LNCaP clone FGC (cell line): Measurements from ENCODE around the gene STK11.
A peak's percentile ranks its signal among the peaks of the same experiment; 100 is the strongest.

Source experiments
- DNase-seq: peaks from one replicate; pipeline ENCODE4 v3.0.0-alpha.2; 2011; ENCODE audit warnings: low read depth
- H3K4me3 ChIP-seq: 2 replicates; pipeline ENCODE4 v1.5.1; 2011; ENCODE audit warnings: mild to moderate bottlenecking, low read depth, low read length, control low read depth
- TF ChIP-seq, protein P1 (sequence below): IDR thresholded peaks from 2 replicates; pipeline ENCODE4 v1.5.1; 2012; ENCODE audit warnings: mild to moderate bottlenecking; ENCODE audit not compliant: control insufficient read depth, insufficient read depth; ENCODE audit errors: extremely low read depth

STK11 gene

DNA sequence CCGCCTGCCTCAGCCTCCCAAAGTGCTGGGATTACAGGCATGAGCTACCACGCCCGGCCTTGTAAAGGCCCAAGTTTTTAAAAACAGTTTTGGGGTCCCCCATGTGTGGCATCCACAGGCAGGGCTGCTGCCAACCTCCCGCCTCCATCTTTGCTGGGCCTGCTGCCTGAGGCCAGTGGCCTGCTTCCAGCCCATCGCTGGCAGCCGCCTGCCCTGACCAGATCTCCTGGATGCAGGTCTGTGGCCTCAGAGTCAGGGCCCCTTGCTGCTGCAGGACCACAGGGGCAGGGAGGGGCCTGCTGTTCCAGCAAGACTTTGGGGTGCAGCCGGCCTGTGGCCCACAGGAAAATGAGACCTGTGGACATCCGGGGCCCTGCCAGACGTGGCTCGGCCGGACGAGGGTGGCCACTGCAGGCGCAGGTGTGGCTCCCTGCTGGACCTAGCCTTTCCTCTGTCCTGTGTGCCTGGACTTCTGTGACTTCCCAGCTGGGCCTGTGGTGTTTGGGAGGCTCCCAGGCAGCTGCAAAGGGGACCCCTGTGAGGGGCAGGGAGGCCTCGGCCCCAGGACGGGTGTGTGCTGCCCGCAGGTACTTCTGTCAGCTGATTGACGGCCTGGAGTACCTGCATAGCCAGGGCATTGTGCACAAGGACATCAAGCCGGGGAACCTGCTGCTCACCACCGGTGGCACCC, 14.4 kb downstream of the STK11 start:
- no peak overlapping the region for H3K4me3 ChIP-seq
- TF ChIP-seq, protein P1, sequence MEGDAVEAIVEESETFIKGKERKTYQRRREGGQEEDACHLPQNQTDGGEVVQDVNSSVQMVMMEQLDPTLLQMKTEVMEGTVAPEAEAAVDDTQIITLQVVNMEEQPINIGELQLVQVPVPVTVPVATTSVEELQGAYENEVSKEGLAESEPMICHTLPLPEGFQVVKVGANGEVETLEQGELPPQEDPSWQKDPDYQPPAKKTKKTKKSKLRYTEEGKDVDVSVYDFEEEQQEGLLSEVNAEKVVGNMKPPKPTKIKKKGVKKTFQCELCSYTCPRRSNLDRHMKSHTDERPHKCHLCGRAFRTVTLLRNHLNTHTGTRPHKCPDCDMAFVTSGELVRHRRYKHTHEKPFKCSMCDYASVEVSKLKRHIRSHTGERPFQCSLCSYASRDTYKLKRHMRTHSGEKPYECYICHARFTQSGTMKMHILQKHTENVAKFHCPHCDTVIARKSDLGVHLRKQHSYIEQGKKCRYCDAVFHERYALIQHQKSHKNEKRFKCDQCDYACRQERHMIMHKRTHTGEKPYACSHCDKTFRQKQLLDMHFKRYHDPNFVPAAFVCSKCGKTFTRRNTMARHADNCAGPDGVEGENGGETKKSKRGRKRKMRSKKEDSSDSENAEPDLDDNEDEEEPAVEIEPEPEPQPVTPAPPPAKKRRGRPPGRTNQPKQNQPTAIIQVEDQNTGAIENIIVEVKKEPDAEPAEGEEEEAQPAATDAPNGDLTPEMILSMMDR: no peak
- no peak for DNase-seq

DNA sequence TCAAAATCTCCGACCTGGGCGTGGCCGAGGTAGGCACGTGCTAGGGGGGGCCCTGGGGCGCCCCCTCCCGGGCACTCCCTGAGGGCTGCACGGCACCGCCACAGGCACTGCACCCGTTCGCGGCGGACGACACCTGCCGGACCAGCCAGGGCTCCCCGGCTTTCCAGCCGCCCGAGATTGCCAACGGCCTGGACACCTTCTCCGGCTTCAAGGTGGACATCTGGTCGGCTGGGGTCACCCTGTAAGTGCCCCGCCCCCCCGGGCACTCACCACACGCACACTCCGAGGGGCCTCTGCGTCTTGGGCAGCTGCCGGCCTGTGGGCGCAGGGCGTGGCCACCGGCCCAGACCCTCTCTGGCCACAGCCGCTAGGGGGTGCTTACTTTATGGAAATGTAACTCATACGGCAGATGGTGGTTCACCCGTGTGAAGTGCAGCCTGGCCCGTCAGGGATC, 14.9 kb downstream of the STK11 start:
- H3K4me3 ChIP-seq: no peak overlapping the region
- DNase-seq: no peak
- TF ChIP-seq, protein P1: no peak; the same call in 1 of the 2 replicates

DNA sequence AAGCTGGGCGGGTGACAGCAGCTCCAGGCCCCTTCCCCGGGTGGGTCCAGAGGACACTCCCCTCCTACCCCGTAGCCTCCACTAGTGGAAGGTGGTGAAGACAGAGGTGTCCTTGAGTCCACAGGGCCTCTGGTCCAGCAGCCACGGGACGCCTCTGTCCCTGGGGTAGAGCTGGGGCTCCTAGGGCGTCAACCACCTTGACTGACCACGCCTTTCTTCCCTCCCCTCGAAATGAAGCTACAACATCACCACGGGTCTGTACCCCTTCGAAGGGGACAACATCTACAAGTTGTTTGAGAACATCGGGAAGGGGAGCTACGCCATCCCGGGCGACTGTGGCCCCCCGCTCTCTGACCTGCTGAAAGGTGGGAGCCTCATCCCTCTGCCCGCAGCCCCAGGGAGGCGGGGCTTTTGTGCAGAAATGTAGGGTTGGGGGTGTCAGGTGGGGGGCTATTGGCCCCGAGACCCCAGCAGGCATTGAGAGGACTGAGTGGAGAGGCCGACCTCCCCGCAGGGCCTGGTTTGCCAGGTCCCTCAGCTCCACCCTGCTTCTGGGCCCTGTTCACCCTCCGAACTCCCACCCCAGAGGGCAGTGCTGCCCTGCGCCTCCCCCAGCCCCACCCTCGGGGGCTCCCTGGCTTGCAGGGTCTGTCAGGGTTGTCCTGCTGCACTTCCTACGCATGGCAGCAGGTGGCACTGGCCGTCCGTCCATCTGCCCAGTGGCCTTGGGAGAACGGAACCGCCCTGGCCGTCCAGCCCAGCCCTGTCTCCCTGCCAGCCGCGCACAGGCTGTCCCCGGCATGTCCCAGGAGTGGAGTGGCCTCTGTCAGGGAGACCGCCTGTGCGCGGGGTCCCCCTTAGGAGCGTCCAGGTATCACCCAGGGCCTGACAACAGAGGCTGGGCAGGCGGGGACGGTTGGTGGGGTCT, 15.7 kb downstream of the STK11 start:
- TF ChIP-seq, protein P1: peak; percentile 72
- no peak for DNase-seq

DNA sequence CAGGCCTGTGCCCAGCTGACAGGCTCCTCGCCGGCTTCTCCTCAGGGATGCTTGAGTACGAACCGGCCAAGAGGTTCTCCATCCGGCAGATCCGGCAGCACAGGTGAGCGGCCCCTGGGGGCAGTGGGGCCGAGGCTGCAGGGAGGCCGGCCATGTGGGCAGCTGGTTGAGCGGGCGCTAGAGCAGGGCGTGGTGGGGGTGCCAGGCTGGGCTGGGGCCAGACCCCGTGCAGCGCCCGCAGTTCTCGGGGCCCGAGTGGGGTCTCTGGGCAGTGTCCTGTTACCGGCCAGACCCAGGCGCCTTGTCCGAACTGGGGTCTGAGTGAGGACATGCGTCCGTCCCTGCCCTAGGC, 16.3 kb downstream of the STK11 start:
- H3K4me3 ChIP-seq: no peak overlapping the region
- no peak for DNase-seq
- TF ChIP-seq, protein P1: no peak

More for the DNA sequence above, 15.7 kb downstream of the STK11 start:
- no peak overlapping the region for H3K4me3 ChIP-seq

DNA sequence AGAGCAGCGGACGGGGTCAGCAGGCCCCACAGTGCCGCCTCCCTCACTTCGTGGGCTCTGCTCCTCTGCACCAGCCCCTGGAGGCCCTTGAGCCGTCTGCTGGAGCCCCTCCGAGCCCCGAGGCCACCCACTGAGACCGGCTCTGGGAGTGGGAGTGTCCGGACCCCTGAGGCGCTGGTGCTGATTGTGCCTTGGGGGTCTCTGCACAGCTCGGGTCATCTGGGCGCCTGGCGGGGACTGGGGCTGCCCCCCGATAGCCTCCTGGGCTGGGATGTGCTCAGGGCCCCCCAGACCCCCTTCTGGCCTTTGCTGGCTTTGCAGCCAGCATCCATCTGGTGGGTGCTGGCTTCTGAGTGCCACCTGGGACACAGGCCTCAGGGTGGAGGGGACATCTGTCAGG, 16.8 kb downstream of the STK11 start:
- DNase-seq: no peak
- TF ChIP-seq, protein P1: no peak
- no peak overlapping the region for H3K4me3 ChIP-seq

DNA sequence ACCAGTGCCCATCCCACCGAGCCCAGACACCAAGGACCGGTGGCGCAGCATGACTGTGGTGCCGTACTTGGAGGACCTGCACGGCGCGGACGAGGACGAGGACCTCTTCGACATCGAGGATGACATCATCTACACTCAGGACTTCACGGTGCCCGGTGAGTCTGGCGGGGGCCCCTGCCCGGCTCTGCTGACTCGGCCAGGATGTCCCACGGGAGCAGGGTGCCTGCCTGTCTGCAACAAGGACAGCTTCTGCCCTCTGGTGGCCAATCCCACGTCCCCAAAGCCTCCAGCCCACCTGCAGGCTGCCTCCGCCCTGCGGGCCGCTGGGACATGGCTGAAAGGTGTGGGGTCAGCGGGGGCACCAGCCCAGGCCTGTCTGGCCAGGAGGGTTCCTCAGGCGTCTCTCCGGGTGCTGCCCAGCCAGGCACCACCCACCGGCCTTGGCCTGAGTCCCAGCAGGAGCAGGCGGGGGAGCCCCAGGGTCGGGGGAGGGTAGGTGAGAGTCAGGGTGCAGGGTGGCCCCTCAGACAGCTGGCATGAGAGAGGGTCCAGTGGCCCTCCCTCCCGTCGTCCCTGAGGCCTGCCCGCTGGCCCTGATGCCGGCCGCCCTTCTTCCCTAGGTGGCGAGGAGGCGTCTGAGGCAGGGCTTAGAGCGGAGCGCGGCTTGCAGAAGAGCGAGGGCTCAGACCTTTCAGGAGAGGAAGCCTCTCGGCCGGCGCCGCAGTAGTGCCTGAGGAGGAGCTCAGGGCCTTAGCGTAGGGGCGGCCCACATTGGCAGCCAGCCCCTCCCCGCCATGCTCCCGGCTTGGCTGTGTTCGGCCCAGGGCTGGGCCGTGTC, 17.7 kb downstream of the STK11 start:
- TF ChIP-seq, protein P1: peak; percentile 59
- DNase-seq: no peak
- H3K4me3 ChIP-seq: no peak overlapping the region
